ENCODE measurements around the gene NDNF. TPM values are rescaled to one million over a fixed set of nuclear protein-coding genes. Genes with fewer than 3 reads are reported as not detected.

NDNF gene
- total RNA-seq = 0.87 and 3.4 TPM in 2 replicates

GRCh38 chr4:121072224-121073003 lies at the start of gene NDNF:
NDNF (minus strand) TSS chr4:121072535; CDS start chr4:121045837, 26,698 bp downstream.

Other genes starting within 250 kb of the NDNF start
- 6.2 and 7.4 TPM in 2 replicates for gene PRDM5, start 149.8 kb downstream of the NDNF start, total RNA-seq
- 0.09 and 0.11 TPM in 2 replicates for gene TNIP3, start 91.8 kb upstream of the NDNF start, total RNA-seq